Liver (tissue), 9 donors: ENCODE results near the gene HCK. TPM values are rescaled to one million over a fixed set of nuclear protein-coding genes. Genes with fewer than 3 reads are reported as not detected.

Experiments used
- DNase-seq: peaks from one replicate; pipeline ENCODE4 v3.0.0-alpha.2; 2017; ENCODE audit warnings: low spot score
- H3K27ac ChIP-seq, 2 donors: one replicate each; pipeline ENCODE4 v1.7.0; 2013; ENCODE audit warnings: inconsistent platforms in 2 of 2, low read length in 2 of 2, control low read depth in 1 of 2, low read depth in 1 of 2, mild to moderate bottlenecking in 1 of 2
- H3K27me3 ChIP-seq, 4 donors: one replicate each; pipeline versions ENCODE4 v1.6.1 to v1.7.0; 2013; ENCODE audit warnings: low read length in 3 of 4, inconsistent platforms in 1 of 4, mild to moderate bottlenecking in 1 of 4, moderate library complexity in 1 of 4; ENCODE audit not compliant: control insufficient read depth in 4 of 4, insufficient read depth in 4 of 4
- H3K36me3 ChIP-seq, 4 donors: one replicate each; pipeline versions ENCODE4 v1.6.1 to v1.7.0; 2013; ENCODE audit warnings: low read length in 3 of 4, mild to moderate bottlenecking in 3 of 4, low read depth in 1 of 4, moderate library complexity in 1 of 4; ENCODE audit not compliant: control insufficient read depth in 4 of 4, insufficient read depth in 3 of 4
- H3K4me1 ChIP-seq, 4 donors: one replicate each; pipeline versions ENCODE4 v1.6.1 to v1.7.0; 2013; ENCODE audit warnings: low read length in 3 of 4, mild to moderate bottlenecking in 3 of 4, moderate library complexity in 1 of 4; ENCODE audit not compliant: control insufficient read depth in 4 of 4, insufficient read depth in 4 of 4
- H3K4me3 ChIP-seq, 3 donors: one replicate each; pipeline versions ENCODE4 v1.6.1 to v1.7.0; 2013; ENCODE audit warnings: low read length in 3 of 3, control low read depth in 1 of 3, low read depth in 1 of 3, mild to moderate bottlenecking in 1 of 3
- H3K9ac ChIP-seq, 2 donors: one replicate each; pipeline ENCODE4 v1.7.0; 2013; ENCODE audit warnings: low read length in 2 of 2, mild to moderate bottlenecking in 2 of 2, moderate library complexity in 2 of 2, control low read depth in 1 of 2, low read depth in 1 of 2
- H3K9me3 ChIP-seq, 4 donors: one replicate each; pipeline versions ENCODE4 v1.6.1 to v1.7.0; 2013; ENCODE audit warnings: low read length in 3 of 4; ENCODE audit not compliant: control insufficient read depth in 4 of 4
- ATF3 ChIP-seq: IDR thresholded peaks from 2 replicates; pipeline ENCODE4 v1.6.1; 2016; ENCODE audit warnings: antibody characterized with exemption
- EGR1 ChIP-seq, 2 donors: IDR thresholded peaks; 2 replicates each; pipeline ENCODE4 v1.6.1; 2016 to 2018; ENCODE audit warnings: antibody characterized with exemption in 2 of 2, low read depth in 2 of 2
- FOXA1 ChIP-seq: IDR thresholded peaks from 2 replicates; pipeline ENCODE4 v1.6.1; 2016; ENCODE audit warnings: antibody characterized with exemption
- FOXA2 ChIP-seq: IDR thresholded peaks from 2 replicates; pipeline ENCODE4 v1.6.1; 2016; ENCODE audit warnings: antibody characterized with exemption
- GABPA ChIP-seq, 2 donors: IDR thresholded peaks in 1 of 2; conservative IDR thresholded peaks in 1 of 2; 2 replicates each; pipeline ENCODE4 v1.6.1; 2016; ENCODE audit warnings: antibody characterized with exemption in 2 of 2, mild to moderate bottlenecking in 1 of 2, moderate library complexity in 1 of 2
- HNF4A ChIP-seq, 2 donors: conservative IDR thresholded peaks; 2 replicates each; pipeline ENCODE4 v1.6.1; 2016; ENCODE audit warnings: antibody characterized with exemption in 2 of 2, mild to moderate bottlenecking in 2 of 2
- HNF4G ChIP-seq: IDR thresholded peaks from 2 replicates; pipeline ENCODE4 v1.6.1; 2016; ENCODE audit warnings: antibody characterized with exemption
- JUND ChIP-seq, 2 donors: IDR thresholded peaks; 2 replicates each; pipeline ENCODE4 v1.6.1; 2016; ENCODE audit warnings: antibody characterized with exemption in 2 of 2
- MAX ChIP-seq: IDR thresholded peaks from 2 replicates; pipeline ENCODE4 v1.6.1; 2016; ENCODE audit warnings: antibody characterized with exemption
- NR2F2 ChIP-seq: IDR thresholded peaks from 2 replicates; pipeline ENCODE4 v1.6.1; 2016; ENCODE audit warnings: antibody characterized with exemption
- RAD21 ChIP-seq, 2 donors: IDR thresholded peaks; 2 replicates each; pipeline ENCODE4 v1.6.1; 2016; ENCODE audit warnings: antibody characterized with exemption in 2 of 2, mild to moderate bottlenecking in 2 of 2
- REST ChIP-seq: IDR thresholded peaks from 2 replicates; pipeline ENCODE4 v1.6.1; 2016; ENCODE audit warnings: antibody characterized with exemption, mild to moderate bottlenecking
- SP1 ChIP-seq: IDR thresholded peaks from 2 replicates; pipeline ENCODE4 v1.6.1; 2018; ENCODE audit warnings: antibody characterized with exemption, mild to moderate bottlenecking
- TAF1 ChIP-seq: conservative IDR thresholded peaks from 2 replicates; pipeline ENCODE4 v1.6.1; 2016; ENCODE audit warnings: antibody characterized with exemption, mild to moderate bottlenecking
- YY1 ChIP-seq: IDR thresholded peaks from 2 replicates; pipeline ENCODE4 v1.6.1; 2016; ENCODE audit warnings: antibody characterized with exemption, mild to moderate bottlenecking
- ZBTB33 ChIP-seq: IDR thresholded peaks from 2 replicates; pipeline ENCODE4 v1.6.1; 2016; ENCODE audit warnings: antibody characterized with exemption
- WGBS: extraction: QIAGEN DNeasy Blood & Tissue Kit; methylation state at CpG from one replicate; pipeline ENCODE4 v1.1.7; 2013; 5-methylcytosine and 5-hydroxymethylcytosine counted together
- polyA plus RNA-seq, 2 donors: library from polyadenylated mRNA; stranded (reverse) in 1 of 2; unstranded in 1 of 2; fragments of 200-250 nt in 1 of 2; fragments of >200 nt in 1 of 2; fragmentation: Nextera tagmentation in 1 of 2; extraction: Ambion mirVana in 1 of 2; gene quantifications; one replicate each; pipeline versions ENCODE4 v1.2.1 to v1.2.3, GENCODE V29; 2013 to 2015
- total RNA-seq, 2 donors: library from RNA; depleted of rRNA; stranded (reverse); fragments of >200 nt; gene quantifications; one replicate each; pipeline ENCODE4 v1.2.3, GENCODE V29; 2014
- donor health status: healthy.
- donor health status: healthy.
- donor health status: healthy.
- donor health status: healthy.
- donor health status: healthy.

The HCK gene
- total and polyA plus RNA-seq, 4 donors, result 1.8 to 20.6 (median 10.2) TPM

- no peaks in the 10 kb centered on the region for H3K27me3 ChIP-seq
- WGBS, result 3% methylated on average over 8 of the region's 8 CpGs
- no peaks in the 10 kb centered on the region for H3K9me3 ChIP-seq
- peak overlapping the region; percentile 95 to 98 for H3K27ac ChIP-seq
- peaks cover 3 to 31% (median 20%) of the 10 kb centered on the region in 4 donors for H3K4me1 ChIP-seq
- peaks cover 0 to 4% (median 3%) of the 10 kb centered on the region in 4 donors for H3K36me3 ChIP-seq
- peak overlapping the region; percentile 88 to 99 for H3K9ac ChIP-seq
- H3K4me3 ChIP-seq, result peak overlapping the region; percentile 73 to 84 (median 82)
- DNase-seq, result no peak
- TF ChIP-seq GABPA (IDR thresholded peaks at IDR 0.05 in 1 of 2, conservative IDR thresholded peaks at IDR 0.05 in 1 of 2) (no peak), FOXA1 (no peak), REST (no peak), EGR1 (IDR thresholded peaks at IDR 0.05; ENCODE audit: low read depth in 2 of 2) (no peak), MAX (no peak), JUND (IDR thresholded peaks at IDR 0.05) (no peak), NR2F2 (no peak), ATF3 (no peak), RAD21 (IDR thresholded peaks at IDR 0.05) (no peak), FOXA2 (no peak), HNF4G (no peak)
Observed at GRCh38 chr20:32110173-32110704, 58.2 kb downstream of the HCK start.

- DNase-seq, result no peak
- H3K9ac ChIP-seq, result peak overlapping the region in 1 of 2 donors; percentile 88
- 72% methylated on average over 3 of the region's 3 CpGs for WGBS
- H3K9me3 ChIP-seq, result no peaks in the 10 kb centered on the region
- no peak overlapping the region for H3K27ac ChIP-seq
- peak overlapping the region in 2 of 3 donors; percentile 73 to 84 for H3K4me3 ChIP-seq
- TF ChIP-seq MAX (no peak), FOXA1 (no peak), YY1 (no peak), HNF4G (no peak), TAF1 (no peak), SP1 (no peak), ATF3 (no peak), ZBTB33 (no peak), HNF4A (conservative IDR thresholded peaks at IDR 0.05) (no peak), RAD21 (IDR thresholded peaks at IDR 0.05) (no peak), NR2F2 (no peak)
- H3K4me1 ChIP-seq, result peaks cover 3 to 31% (median 20%) of the 10 kb centered on the region in 4 donors
- H3K27me3 ChIP-seq, result no peaks in the 10 kb centered on the region
- peaks cover 0 to 6% (median 3%) of the 10 kb centered on the region in 4 donors for H3K36me3 ChIP-seq
Observed at GRCh38 chr20:32110727-32111126, 58.7 kb downstream of the HCK start.
